Parathyroid adenoma (tissue), 2 donors: ENCODE results near the gene CASKIN2.

Experiments
- H2AFZ ChIP-seq: fragments of 300-600 bp; sonication (generic); one replicate; pipeline ENCODE4 v1.7.0; 2017; ENCODE audit warnings: antibody characterized with exemption, mild to moderate bottlenecking
- H3K27ac ChIP-seq: fragments of 300-600 bp; sonication (generic); one replicate; pipeline ENCODE4 v1.7.0; 2017
- H3K27me3 ChIP-seq: fragments of 300-600 bp; sonication (generic); one replicate; pipeline ENCODE4 v1.7.0; 2017; ENCODE audit warnings: low read length; ENCODE audit not compliant: control insufficient read depth, insufficient read depth
- H3K36me3 ChIP-seq: fragments of 300-600 bp; sonication (generic); one replicate; pipeline ENCODE4 v1.7.0; 2017; ENCODE audit warnings: low read length; ENCODE audit not compliant: control insufficient read depth, insufficient read depth
- H3K4me1 ChIP-seq: fragments of 300-600 bp; sonication (generic); one replicate; pipeline ENCODE4 v1.7.0; 2017; ENCODE audit warnings: control low read depth
- H3K4me2 ChIP-seq: fragments of 300-600 bp; sonication (generic); one replicate; pipeline ENCODE4 v1.7.0; 2017; ENCODE audit warnings: low read length
- H3K4me3 ChIP-seq: fragments of 300-600 bp; sonication (generic); one replicate; pipeline ENCODE4 v1.7.0; 2017; ENCODE audit warnings: low read depth, low read length
- H3K79me2 ChIP-seq: fragments of 300-600 bp; sonication (generic); one replicate; pipeline ENCODE4 v1.7.0; 2017; ENCODE audit warnings: control low read depth
- H3K9ac ChIP-seq: fragments of 300-600 bp; sonication (generic); one replicate; pipeline ENCODE4 v1.7.0; 2017; ENCODE audit warnings: mild to moderate bottlenecking
- H3K9me3 ChIP-seq: fragments of 300-600 bp; sonication (generic); one replicate; pipeline ENCODE4 v1.7.0; 2017; ENCODE audit warnings: low read length; ENCODE audit not compliant: control insufficient read depth
- TF ChIP-seq, protein P1 (sequence below): fragments of 300-600 bp; sonication (generic); IDR thresholded peaks from one replicate; pipeline ENCODE4 v1.7.0; 2017; ENCODE audit warnings: antibody characterized with exemption, mild to moderate bottlenecking
- donor health status: primary hyperparathyroidism.

Gene CASKIN2

DNA sequence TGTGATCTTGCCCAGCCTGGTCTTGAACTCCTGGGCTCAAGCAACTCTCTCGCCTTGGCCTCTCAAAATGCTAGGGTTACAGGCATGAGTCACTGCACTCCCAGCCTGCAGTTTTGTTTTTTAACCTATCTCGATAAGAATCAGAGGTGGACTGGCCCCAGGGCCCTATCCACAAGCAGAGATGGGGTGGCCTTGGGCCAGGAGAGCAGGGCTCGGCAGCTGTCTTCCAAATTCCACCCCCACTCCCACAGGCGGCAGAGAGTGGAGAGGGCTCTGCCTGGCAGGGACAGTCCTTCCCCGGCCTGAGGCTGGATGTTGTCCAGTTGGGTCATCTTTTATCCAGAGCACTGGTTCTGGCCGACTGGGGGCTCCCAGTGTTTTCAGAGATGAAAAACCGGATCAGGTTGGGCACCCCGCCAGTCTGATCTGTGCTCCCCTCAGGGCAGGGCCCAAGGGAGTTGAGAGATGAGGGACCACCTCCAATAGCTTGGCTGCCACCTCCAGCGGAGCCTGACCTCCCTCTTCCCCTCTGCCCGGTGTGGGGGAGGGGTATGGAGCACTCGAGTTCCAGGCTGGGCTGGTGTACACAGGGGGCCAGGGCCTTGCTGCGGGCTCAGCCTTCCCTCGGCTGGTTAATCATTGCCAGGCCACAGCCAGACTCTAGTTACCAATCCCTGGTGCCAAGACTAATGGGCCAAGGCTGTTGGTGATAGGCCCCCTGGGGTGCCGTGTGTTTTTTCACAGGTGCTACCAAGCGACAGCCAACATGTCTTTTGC is 41.9 kb upstream of the CASKIN2 start:
- Histone ChIP-seq H3K9me3 (no peaks in the 10 kb centered on the region), H3K4me3 (no peak overlapping the region), H3K27ac (peak overlapping the region; percentile 87), H3K36me3 (no peaks in the 10 kb centered on the region), H3K27me3 (no peaks in the 10 kb centered on the region), H3K4me1 (peaks cover 9% of the 10 kb centered on the region), H2AFZ (peak overlapping the region; percentile 65), H3K4me2 (peak overlapping the region; percentile 45), H3K9ac (no peak overlapping the region), H3K79me2 (peaks cover 4% of the 10 kb centered on the region)
- TF ChIP-seq, protein P1, sequence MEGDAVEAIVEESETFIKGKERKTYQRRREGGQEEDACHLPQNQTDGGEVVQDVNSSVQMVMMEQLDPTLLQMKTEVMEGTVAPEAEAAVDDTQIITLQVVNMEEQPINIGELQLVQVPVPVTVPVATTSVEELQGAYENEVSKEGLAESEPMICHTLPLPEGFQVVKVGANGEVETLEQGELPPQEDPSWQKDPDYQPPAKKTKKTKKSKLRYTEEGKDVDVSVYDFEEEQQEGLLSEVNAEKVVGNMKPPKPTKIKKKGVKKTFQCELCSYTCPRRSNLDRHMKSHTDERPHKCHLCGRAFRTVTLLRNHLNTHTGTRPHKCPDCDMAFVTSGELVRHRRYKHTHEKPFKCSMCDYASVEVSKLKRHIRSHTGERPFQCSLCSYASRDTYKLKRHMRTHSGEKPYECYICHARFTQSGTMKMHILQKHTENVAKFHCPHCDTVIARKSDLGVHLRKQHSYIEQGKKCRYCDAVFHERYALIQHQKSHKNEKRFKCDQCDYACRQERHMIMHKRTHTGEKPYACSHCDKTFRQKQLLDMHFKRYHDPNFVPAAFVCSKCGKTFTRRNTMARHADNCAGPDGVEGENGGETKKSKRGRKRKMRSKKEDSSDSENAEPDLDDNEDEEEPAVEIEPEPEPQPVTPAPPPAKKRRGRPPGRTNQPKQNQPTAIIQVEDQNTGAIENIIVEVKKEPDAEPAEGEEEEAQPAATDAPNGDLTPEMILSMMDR = no peak

DNA sequence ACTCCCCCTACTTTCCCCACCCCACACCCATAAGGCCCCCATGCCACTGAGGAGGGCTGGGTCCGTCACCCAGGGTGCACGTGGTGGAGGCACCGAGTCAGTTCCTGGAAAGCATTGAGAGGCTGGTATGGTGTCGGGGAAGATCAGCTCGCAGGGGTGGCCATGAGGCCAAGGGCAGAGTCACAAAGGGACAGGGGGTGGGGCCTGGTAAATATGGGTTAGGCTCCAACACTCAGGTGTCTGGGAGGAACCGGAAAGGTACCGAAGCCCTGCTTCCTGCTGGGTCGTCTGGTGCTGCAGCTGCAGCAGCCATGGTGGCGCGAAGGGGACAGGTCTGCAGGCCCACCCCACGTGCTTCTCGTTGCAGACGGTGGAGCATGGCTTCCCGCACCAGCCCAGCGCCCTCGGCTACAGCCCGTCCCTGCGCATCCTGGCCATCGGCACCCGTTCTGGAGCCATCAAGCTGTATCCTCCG is 40.4 kb upstream of the CASKIN2 start:
- Histone ChIP-seq H3K27ac (no peak overlapping the region), H3K79me2 (peaks cover 4% of the 10 kb centered on the region), H3K9me3 (no peaks in the 10 kb centered on the region), H3K4me2 (no peak overlapping the region), H3K36me3 (no peaks in the 10 kb centered on the region), H3K27me3 (no peaks in the 10 kb centered on the region), H3K4me3 (no peak overlapping the region), H2AFZ (no peak overlapping the region), H3K4me1 (peaks cover 15% of the 10 kb centered on the region), H3K9ac (no peak overlapping the region)
- TF ChIP-seq, protein P1 = no peak

DNA sequence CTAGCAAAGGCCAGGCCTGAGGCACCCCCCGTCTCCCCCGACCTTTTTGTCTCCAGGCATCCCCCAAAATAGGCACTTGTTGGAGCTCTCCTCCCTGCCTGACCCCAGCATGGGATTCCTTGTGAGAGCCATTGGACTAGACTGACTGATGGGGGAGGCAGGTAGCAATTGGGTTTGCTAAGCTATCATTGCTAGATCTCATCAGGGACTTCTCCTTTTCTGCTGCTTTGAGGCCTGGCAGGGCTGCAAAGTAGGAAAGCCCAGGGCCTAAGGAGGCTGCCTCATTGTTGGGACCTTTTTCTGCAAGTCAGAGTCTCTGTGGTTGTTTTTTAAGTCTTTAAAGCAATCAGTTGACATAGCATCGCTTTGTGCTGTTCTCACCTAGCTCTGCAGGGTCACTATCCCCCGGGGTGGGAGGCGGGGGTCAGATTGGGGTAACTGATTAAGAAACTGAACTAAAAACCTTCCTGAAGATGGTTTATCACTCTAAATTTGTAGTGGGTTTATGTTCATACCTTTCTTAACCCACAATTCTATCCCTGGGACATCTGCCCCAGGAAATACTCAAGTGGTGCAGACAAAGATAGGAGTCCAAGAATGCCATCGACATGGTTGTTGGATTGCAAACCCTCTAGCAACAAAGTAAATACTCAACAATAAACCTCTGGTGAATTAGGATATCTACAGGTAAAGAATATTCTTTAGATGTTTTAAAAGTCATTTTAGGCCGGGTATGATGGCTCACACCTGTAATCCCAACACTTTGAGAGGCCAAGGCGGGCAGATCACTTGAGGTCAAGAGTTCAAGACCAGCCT is 38.2 kb upstream of the CASKIN2 start:
- Histone ChIP-seq H3K27ac (no peak overlapping the region), H3K4me3 (no peak overlapping the region), H3K4me1 (peaks cover 32% of the 10 kb centered on the region), H3K4me2 (no peak overlapping the region), H2AFZ (no peak overlapping the region), H3K9ac (no peak overlapping the region), H3K27me3 (no peaks in the 10 kb centered on the region), H3K79me2 (peaks cover 4% of the 10 kb centered on the region), H3K36me3 (no peaks in the 10 kb centered on the region), H3K9me3 (no peaks in the 10 kb centered on the region)
- TF ChIP-seq, protein P1 = no peak

DNA sequence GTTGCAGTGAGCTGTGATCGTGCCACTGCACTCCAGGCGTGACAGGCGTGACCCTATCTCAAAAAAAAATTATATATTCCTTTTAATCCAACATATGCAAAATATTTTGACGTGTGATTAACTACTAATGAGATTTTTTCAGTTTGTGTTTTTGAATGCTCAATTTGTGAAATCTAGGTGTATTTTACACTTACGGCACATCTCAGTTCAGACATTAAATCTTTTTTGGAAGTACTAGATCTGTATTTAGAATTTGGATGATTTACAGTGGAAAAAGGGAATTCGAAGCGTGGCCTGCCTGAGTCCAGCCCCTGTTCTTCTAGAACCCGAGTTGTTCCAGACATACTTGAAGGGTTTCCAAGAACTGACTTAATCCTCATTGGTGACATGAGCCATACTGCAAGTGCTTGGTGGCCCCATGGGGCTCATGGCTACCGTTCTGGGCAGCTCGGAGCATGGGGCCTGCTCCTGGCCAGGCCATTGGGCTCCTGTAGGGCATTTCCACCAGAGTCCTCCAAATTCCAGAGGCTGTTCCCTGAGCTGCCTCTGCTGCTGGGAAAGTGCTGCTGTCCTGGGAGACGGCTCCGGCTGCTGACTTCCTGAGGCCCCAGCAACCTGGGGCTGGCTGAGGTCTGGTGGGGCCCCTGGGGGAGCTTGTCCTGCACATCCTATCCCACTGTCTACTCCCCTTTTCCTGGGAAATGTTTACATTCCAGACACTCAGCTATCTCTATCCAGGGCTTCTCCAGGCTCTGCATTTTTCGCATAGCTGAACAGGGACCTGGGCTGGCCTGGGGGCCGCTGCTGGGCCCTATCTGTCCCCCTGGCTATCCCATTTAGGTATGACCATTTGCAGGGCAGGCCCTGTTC is 37.3 kb upstream of the CASKIN2 start:
- Histone ChIP-seq H3K27me3 (no peaks in the 10 kb centered on the region), H3K9me3 (no peaks in the 10 kb centered on the region), H3K27ac (no peak overlapping the region), H3K4me1 (peaks cover 29% of the 10 kb centered on the region), H3K4me3 (no peak overlapping the region), H3K4me2 (no peak overlapping the region), H2AFZ (no peak overlapping the region), H3K79me2 (peaks cover 4% of the 10 kb centered on the region), H3K36me3 (no peaks in the 10 kb centered on the region), H3K9ac (no peak overlapping the region)
- TF ChIP-seq, protein P1 = no peak
